NCI-H187 (cell line): ENCODE measurements around the gene PIERCE2.
A peak's percentile ranks its signal among the peaks of the same experiment; 100 is the strongest.
"Not testable (repeated sequence)": the region's sequence is repeated elsewhere in the genome, so short reads cannot be mapped to it uniquely, and the experiment has no call there.

Experiments used
- DNase-seq, 2 experiments: peaks; one replicate each; lab custom pipeline; 2025; lab: John Stamatoyannopoulos, UW

Gene PIERCE2

GRCh38 chr15:55408012-55408928 is at the start of gene PIERCE2, which contains the start of gene CCPG1:
Gene PIERCE2 (plus strand): TSS chr15:55408495. CDS start chr15:55408769, 274 bp downstream.
Gene CCPG1 (minus strand): TSS chr15:55408359. CDS start chr15:55389424, 18,935 bp downstream.
- DNase-seq = peak; percentile 47 to 86

- no peak for DNase-seq
Measured at GRCh38 chr15:55360256-55360655, 48.0 kb upstream of the PIERCE2 start.

- DNase-seq = no peak
Measured at GRCh38 chr15:55361048-55361447, 47.2 kb upstream of the PIERCE2 start.

GRCh38 chr15:55362641-55363040 is 45.7 kb upstream of the PIERCE2 start:
- DNase-seq = no peak

- DNase-seq = no peak
Measured at GRCh38 chr15:55366981-55367380, 41.3 kb upstream of the PIERCE2 start.

- no peak for DNase-seq
Measured at GRCh38 chr15:55372701-55373440, 35.4 kb upstream of the PIERCE2 start.

GRCh38 chr15:55379095-55379494 is 29.2 kb upstream of the PIERCE2 start:
- no peak for DNase-seq

GRCh38 chr15:55381595-55381994 is 26.7 kb upstream of the PIERCE2 start:
- DNase-seq = no peak

- DNase-seq = no peak
Measured at GRCh38 chr15:55383687-55384086, 24.6 kb upstream of the PIERCE2 start.

- DNase-seq = no peak
Measured at GRCh38 chr15:55387027-55387426, 21.3 kb upstream of the PIERCE2 start.

GRCh38 chr15:55389264-55389607 is 19.1 kb upstream of the PIERCE2 start:
- DNase-seq = no peak

GRCh38 chr15:55394694-55395093 is 13.6 kb upstream of the PIERCE2 start:
- DNase-seq = no peak

- DNase-seq = no peak
Measured at GRCh38 chr15:55398243-55398642, 10.1 kb upstream of the PIERCE2 start.

- not testable (repeated sequence) for DNase-seq
Measured at GRCh38 chr15:55400050-55400449, 8.2 kb upstream of the PIERCE2 start.

- no peak for DNase-seq
Measured at GRCh38 chr15:55401786-55402246, 6.5 kb upstream of the PIERCE2 start.

- DNase-seq = no peak
Measured at GRCh38 chr15:55402707-55403106, 5.6 kb upstream of the PIERCE2 start.

- no peak for DNase-seq
Measured at GRCh38 chr15:55403531-55403930, 4.8 kb upstream of the PIERCE2 start.

- peak in 1 of 2 experiments; percentile 16 for DNase-seq
Measured at GRCh38 chr15:55407498-55408011, 740 bp upstream of the PIERCE2 start.

GRCh38 chr15:55408976-55409375 is 681 bp downstream of the PIERCE2 start:
- DNase-seq = not testable (repeated sequence)

- not testable (repeated sequence) for DNase-seq
Measured at GRCh38 chr15:55417678-55418077, 9.4 kb downstream of the PIERCE2 start.

GRCh38 chr15:55420171-55420866 is 12.0 kb downstream of the PIERCE2 start:
- DNase-seq = no peak

- no peak for DNase-seq
Measured at GRCh38 chr15:55422089-55422488, 13.8 kb downstream of the PIERCE2 start.
